Hematopoietic multipotent progenitor cell treated with erythropoietin and hydrocortisone succinate and interleukin-3 and kit ligand, for 15 days (in vitro differentiated cells): Measurements from ENCODE around the gene MRPL30.
"Not testable (repeated sequence)": the region's sequence is repeated elsewhere in the genome, so short reads cannot be mapped to it uniquely, and the experiment has no call there.

Experiments
- DNase-seq: peaks from one replicate; pipeline ENCODE4 v3.0.0-alpha.2; 2015; ENCODE audit warnings: low spot score

Gene MRPL30

GRCh38 chr2:99184811-99185210 lies 3.8 kb downstream of the MRPL30 start:
- no peak for DNase-seq

- no peak for DNase-seq
Measured at GRCh38 chr2:99187011-99187410, 6.0 kb downstream of the MRPL30 start.

- no peak for DNase-seq
Measured at GRCh38 chr2:99188357-99188756, 7.4 kb downstream of the MRPL30 start.

- no peak for DNase-seq
Measured at GRCh38 chr2:99190548-99190947, 9.6 kb downstream of the MRPL30 start.

- DNase-seq = not testable (repeated sequence)
Measured at GRCh38 chr2:99192364-99192763, 11.4 kb downstream of the MRPL30 start.

- DNase-seq = no peak
Measured at GRCh38 chr2:99198103-99198841, 17.3 kb downstream of the MRPL30 start.

- no peak for DNase-seq
Measured at GRCh38 chr2:99200076-99200800, 19.3 kb downstream of the MRPL30 start.

- DNase-seq = no peak
Measured at GRCh38 chr2:99201959-99202678, 21.1 kb downstream of the MRPL30 start.

- DNase-seq = no peak
Measured at GRCh38 chr2:99205491-99205890, 24.5 kb downstream of the MRPL30 start.

GRCh38 chr2:99216096-99216495 lies 35.1 kb downstream of the MRPL30 start:
- no peak for DNase-seq

GRCh38 chr2:99217929-99218501 lies 37.0 kb downstream of the MRPL30 start:
- no peak for DNase-seq

GRCh38 chr2:99233177-99233576 lies 52.2 kb downstream of the MRPL30 start:
- DNase-seq = not testable (repeated sequence)

- DNase-seq = no peak
Measured at GRCh38 chr2:99238599-99238998, 57.6 kb downstream of the MRPL30 start.

- DNase-seq = no peak
Measured at GRCh38 chr2:99240431-99240830, 59.4 kb downstream of the MRPL30 start.

- DNase-seq = no peak
Measured at GRCh38 chr2:99242151-99242550, 61.2 kb downstream of the MRPL30 start.
